Smooth muscle cell (in vitro differentiated cells): ENCODE results near the gene APP. TPM values are rescaled to one million over a fixed set of nuclear protein-coding genes. Genes with fewer than 3 reads are reported as not detected.

Experiments used
- DNase-seq: peaks from one replicate; lab custom pipeline; 2025; ENCODE audit not compliant: unreplicated experiment; lab: John Stamatoyannopoulos, UW
- H2AFZ ChIP-seq: fragments of 200-600 bp; sonication (generic); 2 replicates; pipeline ENCODE4 v1.6.0; 2016; ENCODE audit warnings: antibody characterized with exemption, low read depth, mild to moderate bottlenecking
- H3F3A ChIP-seq: fragments of 200-600 bp; sonication (generic); 2 replicates; pipeline ENCODE4 v1.6.0; 2017; ENCODE audit warnings: antibody characterized with exemption, low read depth
- H3K27ac ChIP-seq: fragments of 200-600 bp; sonication (generic); 2 replicates; pipeline ENCODE4 v1.5.1; 2016; ENCODE audit warnings: low read depth, mild to moderate bottlenecking
- H3K27me3 ChIP-seq: fragments of 200-600 bp; sonication (generic); 2 replicates; pipeline ENCODE4 v1.6.1; 2016; ENCODE audit warnings: low read depth, mild to moderate bottlenecking
- H3K36me3 ChIP-seq: fragments of 200-600 bp; sonication (generic); 2 replicates; pipeline ENCODE4 v1.5.1; 2016; ENCODE audit warnings: low read depth
- H3K4me1 ChIP-seq: fragments of 200-600 bp; sonication (generic); 2 replicates; pipeline ENCODE4 v1.5.1; 2016; ENCODE audit warnings: low read depth
- H3K4me2 ChIP-seq: fragments of 200-600 bp; sonication (generic); 2 replicates; pipeline ENCODE4 v1.6.0; 2016; ENCODE audit warnings: mild to moderate bottlenecking
- H3K4me3 ChIP-seq: fragments of 200-600 bp; sonication (generic); 2 replicates; pipeline ENCODE4 v1.5.1; 2016; ENCODE audit warnings: mild to moderate bottlenecking
- H3K79me2 ChIP-seq: fragments of 200-600 bp; sonication (generic); 2 replicates; pipeline ENCODE4 v1.6.0; 2016; ENCODE audit warnings: low read depth, mild to moderate bottlenecking
- H3K9ac ChIP-seq: fragments of 200-600 bp; sonication (generic); 2 replicates; pipeline ENCODE4 v1.6.0; 2016; ENCODE audit warnings: low read depth
- H3K9me3 ChIP-seq: fragments of 200-600 bp; sonication (generic); replicated peaks from 2 replicates; pipeline ENCODE4 v1.5.1; 2016; ENCODE audit warnings: low read depth
- H4K20me1 ChIP-seq: fragments of 200-600 bp; sonication (generic); 2 replicates; pipeline ENCODE4 v1.6.0; 2016; ENCODE audit warnings: low read depth
- CTCF ChIP-seq: fragments of 200-600 bp; sonication (generic); IDR thresholded peaks from 2 replicates; pipeline ENCODE4 v1.5.1; 2017; ENCODE audit warnings: borderline replicate concordance, mild to moderate bottlenecking, antibody characterized with exemption; ENCODE audit not compliant: insufficient read depth, poor library complexity, severe bottlenecking
- WGBS: methylation state at CpG from one replicate; pipeline ENCODE4 v1.1.7; 2016; ENCODE audit warnings: low lambda C conversion rate; 5-methylcytosine and 5-hydroxymethylcytosine counted together
- polyA plus RNA-seq: library from polyadenylated mRNA; unstranded; fragments of >200 nt; fragmentation: Nextera tagmentation; extraction: Ambion mirVana; gene quantifications from 2 replicates; pipeline ENCODE4 v1.2.1, GENCODE V29; 2016
- total RNA-seq: library from RNA; depleted of rRNA; stranded (reverse); fragments of >200 nt; gene quantifications from 2 replicates; pipeline ENCODE4 v1.2.3, GENCODE V29; 2014

APP gene
- total and polyA plus RNA-seq, 2 experiments from 2014 or later, result 65.3 to 459 TPM

DNA sequence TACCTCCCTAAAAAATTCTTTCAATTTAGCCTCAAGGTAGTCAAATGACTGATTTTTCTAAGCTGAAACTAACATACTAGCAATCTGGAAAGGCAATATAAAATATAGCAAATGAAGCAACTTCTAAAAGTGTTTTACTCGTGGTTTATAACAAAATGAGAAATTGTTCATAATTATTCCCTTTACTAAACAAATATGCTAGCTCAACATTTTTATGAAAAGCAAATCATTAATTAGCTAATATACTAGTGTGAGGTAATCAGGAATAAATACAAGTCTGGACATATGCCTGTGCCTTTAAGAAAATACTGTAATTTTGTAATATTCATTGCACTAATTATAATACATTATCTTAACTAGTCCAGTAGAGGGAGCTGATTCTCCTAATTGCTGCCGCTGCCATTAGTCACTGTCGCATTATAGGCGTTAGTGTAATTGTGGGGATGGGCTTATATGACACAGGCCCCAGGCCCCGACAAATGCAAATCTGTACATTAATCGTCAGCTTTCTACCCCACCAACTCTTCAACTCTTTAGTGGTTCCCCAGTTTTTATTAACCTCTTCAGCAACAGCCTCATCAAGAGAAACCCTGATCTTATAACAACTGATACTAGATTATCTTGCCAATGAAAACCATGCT is 274.9 kb downstream of the APP start:
- H2AFZ ChIP-seq, result no peak overlapping the region
- 78% methylated on average over 6 of the region's 6 CpGs for WGBS
- H3K27me3 ChIP-seq, result no peaks in the 10 kb centered on the region
- H3K9me3 ChIP-seq, result no peaks in the 10 kb centered on the region
- H3K4me1 ChIP-seq, result no peaks in the 10 kb centered on the region
- no peak for DNase-seq
- H3F3A ChIP-seq, result no peaks in the 10 kb centered on the region
- peak; percentile 49 for TF ChIP-seq CTCF
- no peaks in the 10 kb centered on the region for H3K79me2 ChIP-seq
- no peak overlapping the region for H3K4me3 ChIP-seq
- peaks cover 24% of the 10 kb centered on the region for H3K36me3 ChIP-seq
- no peak overlapping the region for H3K9ac ChIP-seq
- no peaks in the 10 kb centered on the region for H4K20me1 ChIP-seq
- H3K27ac ChIP-seq, result no peak overlapping the region
- H3K4me2 ChIP-seq, result no peak overlapping the region

DNA sequence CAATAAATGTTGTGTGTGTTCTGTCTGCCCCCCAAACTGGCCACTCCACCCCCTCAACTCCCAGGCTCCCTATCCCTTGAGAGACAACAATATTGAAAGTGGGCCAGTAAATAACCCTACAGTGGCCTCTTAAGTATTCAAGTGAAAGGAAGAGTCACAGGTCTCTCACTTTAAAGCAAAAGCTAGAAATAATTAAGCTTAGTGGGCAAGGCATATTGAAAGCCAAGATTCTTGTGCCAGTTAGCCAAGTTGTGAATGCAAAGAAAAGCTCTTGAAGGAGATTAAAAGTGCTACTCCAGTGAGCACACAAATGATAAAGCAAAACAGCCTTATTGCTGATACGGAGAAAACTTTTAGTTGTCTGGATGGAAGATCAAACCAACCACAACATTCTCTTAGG is 277.4 kb downstream of the APP start:
- peaks cover 29% of the 10 kb centered on the region for H3K36me3 ChIP-seq

DNA sequence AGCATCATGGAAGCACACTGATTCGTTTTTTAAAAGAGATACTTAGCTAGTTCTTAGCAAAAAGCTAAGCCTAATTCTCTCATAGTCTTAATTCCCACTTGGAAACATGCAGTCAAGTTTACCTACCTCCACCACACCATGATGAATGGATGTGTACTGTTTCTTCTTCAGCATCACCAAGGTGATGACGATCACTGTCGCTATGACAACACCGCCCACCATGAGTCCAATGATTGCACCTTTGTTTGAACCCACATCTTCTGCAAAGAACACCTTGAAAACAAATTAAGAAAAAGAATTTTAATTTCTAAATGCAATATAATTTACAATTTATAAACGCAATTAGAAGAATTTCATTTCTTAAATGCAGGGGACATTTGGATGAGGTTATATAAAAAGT is 279.0 kb downstream of the APP start:
- H3K4me1 ChIP-seq, result no peaks in the 10 kb centered on the region
- H3K27me3 ChIP-seq, result no peaks in the 10 kb centered on the region
- no peaks in the 10 kb centered on the region for H4K20me1 ChIP-seq
- no peak for DNase-seq
- H2AFZ ChIP-seq, result no peak overlapping the region
- H3K36me3 ChIP-seq, result peaks cover 25% of the 10 kb centered on the region
- H3K9ac ChIP-seq, result no peak overlapping the region
- peaks cover 3% of the 10 kb centered on the region for H3K79me2 ChIP-seq
- H3K4me3 ChIP-seq, result no peak overlapping the region
- no peak for TF ChIP-seq CTCF
- no peak overlapping the region for H3K27ac ChIP-seq
- H3K9me3 ChIP-seq, result no peaks in the 10 kb centered on the region
- 96% methylated on average over 5 of the region's 5 CpGs for WGBS
- H3F3A ChIP-seq, result no peaks in the 10 kb centered on the region
- no peak overlapping the region for H3K4me2 ChIP-seq

More for the DNA sequence above, 277.4 kb downstream of the APP start:
- Histone ChIP-seq H4K20me1 (no peaks in the 10 kb centered on the region), H3K27me3 (no peaks in the 10 kb centered on the region), H3K4me3 (no peak overlapping the region), H3K79me2 (peaks cover 3% of the 10 kb centered on the region), H2AFZ (no peak overlapping the region), H3K4me1 (no peaks in the 10 kb centered on the region), H3K27ac (no peak overlapping the region), H3K9ac (no peak overlapping the region), H3K4me2 (no peak overlapping the region), H3F3A (no peaks in the 10 kb centered on the region), H3K9me3 (no peaks in the 10 kb centered on the region)
- 85% methylated on average over 1 of the region's 1 CpG for WGBS
- DNase-seq, result no peak
- TF ChIP-seq CTCF, result no peak

DNA sequence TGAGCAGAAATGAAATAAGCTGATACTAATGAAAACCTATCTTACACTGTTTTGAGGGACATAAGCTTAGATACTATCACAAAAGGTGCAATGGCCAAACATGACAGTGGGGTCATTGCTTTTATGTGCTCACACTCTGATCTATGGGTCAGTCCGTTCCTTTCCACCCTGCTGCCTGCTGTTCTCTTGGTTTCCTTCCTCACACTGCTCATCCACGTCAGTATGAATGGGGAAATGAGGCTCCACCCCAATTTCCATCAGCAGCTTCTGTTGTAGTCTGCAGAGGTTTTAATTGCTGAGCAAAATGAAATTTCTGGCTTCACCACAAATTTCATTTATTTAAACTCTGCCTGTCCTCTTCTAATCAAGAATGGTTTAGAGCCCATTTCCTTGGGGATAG is 280.6 kb downstream of the APP start:
- Histone ChIP-seq H3K4me3 (no peak overlapping the region), H3K36me3 (peaks cover 24% of the 10 kb centered on the region), H3K9me3 (no peaks in the 10 kb centered on the region), H3K27me3 (no peaks in the 10 kb centered on the region), H4K20me1 (no peaks in the 10 kb centered on the region), H3K79me2 (peaks cover 3% of the 10 kb centered on the region), H3K9ac (no peak overlapping the region), H3F3A (no peaks in the 10 kb centered on the region), H3K4me1 (no peaks in the 10 kb centered on the region), H3K4me2 (no peak overlapping the region), H2AFZ (no peak overlapping the region), H3K27ac (no peak overlapping the region)
- 96% methylated on average over 2 of the region's 2 CpGs for WGBS
- DNase-seq, result no peak
- no peak for TF ChIP-seq CTCF
